Measurements from ENCODE around the gene KIAA0586. TPM values are rescaled to one million over a fixed set of nuclear protein-coding genes. Genes with fewer than 3 reads are reported as not detected.
"Not testable (repeated sequence)": the region's sequence is repeated elsewhere in the genome, so short reads cannot be mapped to it uniquely, and the experiment has no call there.

KIAA0586 gene
- total and polyA plus RNA-seq, 11 donors, result 5.9 to 19.7 (median 13.6) TPM

DNA sequence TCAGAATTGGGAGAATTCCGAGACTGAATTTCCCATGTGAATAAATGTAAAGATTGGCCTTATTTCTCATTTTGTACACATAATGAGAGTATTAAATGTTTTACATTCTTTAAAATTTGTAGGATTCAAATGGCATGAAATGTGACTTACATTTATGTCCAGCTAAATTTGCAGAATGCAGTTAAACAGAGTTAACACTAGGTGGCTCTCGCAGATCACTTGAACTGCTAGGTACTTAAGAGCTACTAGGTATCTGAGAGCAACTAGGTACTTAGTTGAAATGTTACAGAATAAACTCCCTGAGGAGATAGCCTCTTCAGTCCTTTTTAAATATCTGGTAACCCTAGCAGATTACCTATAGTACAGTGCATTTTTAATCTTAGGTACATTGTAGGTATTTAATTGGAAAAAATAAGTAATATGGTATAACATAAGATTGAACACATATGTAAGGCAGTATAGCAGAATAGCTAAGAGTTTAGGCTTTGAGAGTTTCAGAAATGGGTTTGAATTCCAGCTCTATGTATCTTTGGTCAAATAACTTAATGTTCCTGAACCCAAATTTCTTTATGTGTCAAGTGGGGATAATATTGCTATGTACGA, 73.8 kb downstream of the KIAA0586 start:
- 44 to 47% (median 45%) methylated on average over 3 of the region's 3 CpGs for WGBS, 4 donors
- H3K4me1 ChIP-seq, result no peaks in the 10 kb centered on the region
- H3K9me3 ChIP-seq, result no peaks in the 10 kb centered on the region
- H3K4me3 ChIP-seq, result no peak overlapping the region
- ATAC-seq (peak in 3 of 4 donors; percentile 50 to 69 (median 58)), DNase-seq (no peak)
- TF ChIP-seq, protein P1, sequence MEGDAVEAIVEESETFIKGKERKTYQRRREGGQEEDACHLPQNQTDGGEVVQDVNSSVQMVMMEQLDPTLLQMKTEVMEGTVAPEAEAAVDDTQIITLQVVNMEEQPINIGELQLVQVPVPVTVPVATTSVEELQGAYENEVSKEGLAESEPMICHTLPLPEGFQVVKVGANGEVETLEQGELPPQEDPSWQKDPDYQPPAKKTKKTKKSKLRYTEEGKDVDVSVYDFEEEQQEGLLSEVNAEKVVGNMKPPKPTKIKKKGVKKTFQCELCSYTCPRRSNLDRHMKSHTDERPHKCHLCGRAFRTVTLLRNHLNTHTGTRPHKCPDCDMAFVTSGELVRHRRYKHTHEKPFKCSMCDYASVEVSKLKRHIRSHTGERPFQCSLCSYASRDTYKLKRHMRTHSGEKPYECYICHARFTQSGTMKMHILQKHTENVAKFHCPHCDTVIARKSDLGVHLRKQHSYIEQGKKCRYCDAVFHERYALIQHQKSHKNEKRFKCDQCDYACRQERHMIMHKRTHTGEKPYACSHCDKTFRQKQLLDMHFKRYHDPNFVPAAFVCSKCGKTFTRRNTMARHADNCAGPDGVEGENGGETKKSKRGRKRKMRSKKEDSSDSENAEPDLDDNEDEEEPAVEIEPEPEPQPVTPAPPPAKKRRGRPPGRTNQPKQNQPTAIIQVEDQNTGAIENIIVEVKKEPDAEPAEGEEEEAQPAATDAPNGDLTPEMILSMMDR (IDR thresholded peaks at IDR 0.05), result peak; percentile 64 to 87 (median 78)
- no peak for TF ChIP-seq POLR2A (IDR thresholded peaks at IDR 0.05)
- intact Hi-C loops (cut with DNase I), result loop anchor here (1.0 to 10.0 kb wide), 11 partner anchors 133 to 943 kb away; partner anchors contain the start of gene DACT1 (in 9 of the 10)
- no peaks in the 10 kb centered on the region for H3K27me3 ChIP-seq
- peaks cover 0 to 77% (median 30%) of the 10 kb centered on the region in 9 donors for H3K36me3 ChIP-seq
- H3K27ac ChIP-seq, result no peak overlapping the region

- DNase-seq (no peak), ATAC-seq (no peak)
- intact Hi-C loops (cut with DNase I), result loop anchor here in 1 of 10 donors (5.0 kb wide), 1 partner anchor 539 kb away; no protein-coding TSS in a partner anchor
- H3K9me3 ChIP-seq, result peaks cover 0 to 19% (median 0%) of the 10 kb centered on the region in 12 donors
- no peak overlapping the region for H3K27ac ChIP-seq
- H3K36me3 ChIP-seq, result peaks cover 0 to 44% (median 31%) of the 10 kb centered on the region in 9 donors
- TF ChIP-seq, protein P1 (IDR thresholded peaks at IDR 0.05), result no peak
- no peak for TF ChIP-seq POLR2A (IDR thresholded peaks at IDR 0.05)
- no peaks in the 10 kb centered on the region for H3K27me3 ChIP-seq
- 96 to 98% (median 97%) methylated on average over 3 of the region's 3 CpGs for WGBS, 4 donors
- no peak overlapping the region for H3K4me3 ChIP-seq
- H3K4me1 ChIP-seq, result no peaks in the 10 kb centered on the region
Observed at GRCh38 chr14:58513272-58513671, 85.8 kb downstream of the KIAA0586 start.

DNA sequence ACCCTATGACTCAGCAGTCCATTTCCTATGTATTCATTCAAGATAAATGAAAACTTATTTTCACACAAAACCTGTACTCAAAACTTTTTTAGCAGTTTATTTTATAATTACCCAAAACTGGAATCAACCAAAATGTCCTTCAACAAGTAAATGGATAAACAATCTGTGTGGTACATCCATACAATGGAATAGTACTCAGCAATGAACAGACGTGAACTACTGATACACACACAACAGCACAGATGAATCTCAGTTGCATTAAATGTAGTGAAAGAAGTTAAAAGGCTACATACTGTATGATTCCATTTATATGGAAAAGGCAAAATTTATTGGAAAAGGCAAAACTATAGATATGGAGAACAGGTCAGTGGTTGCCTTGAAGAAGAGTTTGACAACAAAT, 90.1 kb downstream of the KIAA0586 start:
- H3K27me3 ChIP-seq, result no peaks in the 10 kb centered on the region
- peaks cover 0 to 19% (median 0%) of the 10 kb centered on the region in 12 donors for H3K9me3 ChIP-seq
- ATAC-seq (no peak), DNase-seq (no peak)
- H3K4me1 ChIP-seq, result no peaks in the 10 kb centered on the region
- WGBS, 4 donors, result 95 to 99% (median 98%) methylated on average over 1 of the region's 1 CpG
- peaks cover 0 to 32% (median 20%) of the 10 kb centered on the region in 9 donors for H3K36me3 ChIP-seq
- TF ChIP-seq POLR2A (IDR thresholded peaks at IDR 0.05), result no peak
- TF ChIP-seq, protein P1 (IDR thresholded peaks at IDR 0.05), result no peak
- no peak overlapping the region for H3K4me3 ChIP-seq
- no peak overlapping the region for H3K27ac ChIP-seq
- intact Hi-C loops (cut with DNase I), result no loop called here

DNA sequence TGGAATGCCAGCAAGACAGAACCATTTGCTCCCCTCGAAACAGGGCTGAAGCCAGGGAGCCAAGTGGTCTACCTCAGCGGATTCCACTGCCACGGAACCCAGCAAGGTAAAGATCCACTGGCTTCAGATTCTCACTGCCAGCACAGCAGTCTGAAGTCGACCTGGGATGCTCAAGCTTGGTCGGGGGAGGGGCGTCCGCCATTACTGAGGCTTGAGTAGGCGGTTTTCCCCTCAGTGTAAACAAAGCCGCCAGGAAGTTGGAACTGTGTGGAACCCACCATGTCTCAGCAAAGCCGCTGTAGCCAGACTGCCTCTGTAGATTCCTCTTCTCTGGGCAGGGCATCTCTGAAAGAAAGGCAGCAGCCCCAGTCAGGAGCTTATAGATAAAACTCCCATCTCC, 98.2 kb downstream of the KIAA0586 start:
- H3K4me1 ChIP-seq; ATAC-seq; H3K27ac ChIP-seq; DNase-seq; H3K4me3 ChIP-seq; intact Hi-C loops (cut with DNase I); H3K27me3 ChIP-seq: not testable (repeated sequence)
- H3K9me3 ChIP-seq, result peaks cover 0 to 14% (median 0%) of the 10 kb centered on the region in 12 donors
- 97 to 98% (median 97%) methylated on average over 7 to 10 of the region's 10 CpGs for WGBS, 4 donors
- H3K36me3 ChIP-seq, result peaks cover 0 to 22% (median 7%) of the 10 kb centered on the region in 9 donors
